DMS153 treated with DMSO at 0.1 percent for 48 hours (cell line): ENCODE results near the gene DPPA5.
A peak's percentile ranks its signal among the peaks of the same experiment; 100 is the strongest.
"Not testable (repeated sequence)": the region's sequence is repeated elsewhere in the genome, so short reads cannot be mapped to it uniquely, and the experiment has no call there.

Source experiments
- DNase-seq: peaks from one replicate; lab custom pipeline; 2025; ENCODE audit not compliant: unreplicated experiment; lab: John Stamatoyannopoulos, UW

DPPA5 gene

GRCh38 chr6:73353636-73354593 lies at the start of gene DPPA5:
DPPA5 (minus strand) TSS chr6:73354276; CDS start chr6:73354225, 51 bp downstream.
- DNase-seq, result no peak

- DNase-seq, result no peak
These were observed 46.6 kb upstream of the DPPA5 start for GRCh38 chr6:73400656-73401055.

GRCh38 chr6:73395875-73396274 lies 41.8 kb upstream of the DPPA5 start:
- no peak for DNase-seq

DNA sequence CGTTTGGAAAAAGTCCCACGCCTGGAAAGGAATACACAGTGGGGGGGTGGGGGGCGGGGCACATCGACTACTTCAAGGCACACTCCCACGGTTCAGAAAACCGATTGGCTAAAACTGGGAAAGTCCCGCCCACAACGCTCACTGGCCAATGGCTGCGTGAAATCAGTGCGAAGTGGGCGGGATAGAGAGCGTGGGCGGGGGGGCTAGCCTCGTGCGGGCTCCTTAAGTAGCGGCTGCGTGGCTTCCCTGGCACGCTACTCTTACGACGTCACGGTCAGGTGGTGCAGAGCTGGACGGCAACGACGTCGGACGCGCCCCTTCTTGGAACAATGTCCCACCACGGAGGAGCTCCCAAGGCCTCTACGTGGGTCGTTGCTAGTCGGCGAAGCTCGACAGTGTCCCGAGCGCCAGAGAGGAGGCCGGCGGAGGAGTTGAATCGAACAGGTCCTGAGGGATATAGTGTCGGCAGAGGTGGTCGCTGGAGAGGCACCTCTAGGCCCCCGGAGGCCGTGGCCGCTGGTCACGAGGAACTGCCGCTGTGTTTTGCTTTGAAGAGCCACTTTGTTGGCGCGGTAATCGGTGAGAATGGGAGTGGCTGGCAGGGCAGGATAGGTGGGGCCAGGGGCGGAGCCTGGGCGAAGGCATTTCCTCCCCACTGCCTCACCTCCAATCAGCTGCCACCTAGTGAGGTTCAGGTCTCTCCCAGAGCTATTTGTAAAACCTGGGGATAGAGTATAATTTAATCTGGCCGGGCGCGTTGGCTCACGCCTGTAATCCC lies 40.7 kb upstream of the DPPA5 start, which contains the start of gene DDX43:
Gene DDX43, plus strand, starts transcription at position 252 of the 778 bp plus-strand sequence. Its CDS starts 78 bp downstream, at position 330.
- no peak for DNase-seq

DNA sequence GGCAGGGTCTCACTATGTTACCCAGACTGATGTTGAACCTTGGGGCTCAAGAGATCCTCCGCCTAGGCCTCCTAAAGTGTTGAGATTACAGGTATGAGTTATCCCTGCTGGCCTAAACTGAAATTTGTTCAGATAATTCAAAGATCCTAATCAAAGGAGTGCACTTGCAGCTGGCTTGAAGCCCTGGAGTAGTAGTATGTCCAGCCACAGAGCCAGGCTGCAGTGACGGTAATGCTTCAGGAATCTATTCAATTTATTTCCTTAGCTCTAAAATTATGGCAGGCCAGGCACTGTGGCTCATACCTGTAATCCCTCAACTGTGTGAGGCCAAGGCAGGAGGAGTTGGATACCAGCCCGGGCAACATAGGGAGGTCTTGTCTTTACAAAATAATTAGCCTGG lies 39.2 kb upstream of the DPPA5 start:
- DNase-seq, result no peak

- not testable (repeated sequence) for DNase-seq
These were observed 38.1 kb upstream of the DPPA5 start for GRCh38 chr6:73392188-73392587.

DNA sequence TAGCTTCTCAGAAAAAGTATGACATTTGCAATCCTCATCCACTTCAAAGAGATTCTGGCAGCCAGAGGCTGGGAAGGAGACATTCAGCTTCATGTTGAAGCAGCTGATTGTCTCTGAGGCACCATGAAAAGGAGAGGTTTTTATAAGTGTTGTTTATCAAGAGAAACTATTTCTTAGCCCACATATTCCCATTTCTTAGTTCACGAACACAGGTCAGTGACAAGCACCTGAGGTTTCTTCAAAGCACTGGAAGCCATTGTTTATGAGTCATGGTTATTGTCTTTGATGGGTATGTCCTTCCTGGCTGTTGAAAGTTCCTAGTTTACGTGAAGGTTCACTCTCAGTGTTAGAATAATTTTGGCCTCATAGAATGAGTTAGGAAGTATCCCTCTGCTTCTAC lies 37.6 kb upstream of the DPPA5 start:
- DNase-seq, result no peak

GRCh38 chr6:73389854-73390253 lies 35.8 kb upstream of the DPPA5 start:
- DNase-seq, result no peak

DNA sequence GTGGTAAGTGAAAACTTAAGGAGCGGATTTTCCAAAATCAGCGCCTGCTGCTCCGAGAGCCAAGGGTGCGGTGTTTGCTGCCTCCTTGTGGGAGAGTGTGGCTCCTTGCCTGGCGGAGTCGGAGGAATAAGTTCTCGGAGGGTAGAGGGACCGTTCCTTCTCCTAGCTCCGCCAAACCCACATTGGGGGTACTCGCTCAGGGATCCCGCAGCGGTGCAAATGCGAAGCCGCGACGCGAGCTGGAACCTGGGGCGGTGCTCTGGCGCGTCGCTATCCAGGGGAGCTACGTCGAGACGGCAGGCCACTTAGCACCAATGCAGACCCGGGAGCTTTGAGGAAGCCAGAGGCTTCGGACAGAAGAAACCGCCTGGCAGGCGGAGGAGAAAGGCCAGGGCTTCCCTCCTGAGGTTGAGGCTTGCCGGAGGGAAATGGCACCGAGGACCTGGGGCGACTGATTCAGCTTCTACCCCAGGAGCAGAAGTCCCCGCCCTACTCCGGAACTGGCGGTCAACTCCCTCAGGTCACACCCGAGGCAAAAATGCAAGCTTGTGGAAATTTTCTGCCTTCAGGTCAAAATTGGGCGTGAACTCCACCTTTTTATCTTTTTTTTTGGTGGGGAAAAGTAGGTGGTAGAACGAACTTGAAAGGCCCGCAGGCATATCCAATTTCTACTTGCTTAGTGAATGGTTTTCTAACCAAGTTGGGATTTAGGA lies 34.9 kb upstream of the DPPA5 start:
- DNase-seq, result peak; percentile 28

GRCh38 chr6:73388433-73388799 lies 34.3 kb upstream of the DPPA5 start:
- no peak for DNase-seq

GRCh38 chr6:73382462-73383113 lies 28.5 kb upstream of the DPPA5 start:
- no peak for DNase-seq

- not testable (repeated sequence) for DNase-seq
These were observed 27.5 kb upstream of the DPPA5 start for GRCh38 chr6:73381531-73381930.

GRCh38 chr6:73377225-73377624 lies 23.1 kb upstream of the DPPA5 start:
- no peak for DNase-seq

- no peak for DNase-seq
These were observed 21.1 kb upstream of the DPPA5 start for GRCh38 chr6:73375216-73375615.

DNA sequence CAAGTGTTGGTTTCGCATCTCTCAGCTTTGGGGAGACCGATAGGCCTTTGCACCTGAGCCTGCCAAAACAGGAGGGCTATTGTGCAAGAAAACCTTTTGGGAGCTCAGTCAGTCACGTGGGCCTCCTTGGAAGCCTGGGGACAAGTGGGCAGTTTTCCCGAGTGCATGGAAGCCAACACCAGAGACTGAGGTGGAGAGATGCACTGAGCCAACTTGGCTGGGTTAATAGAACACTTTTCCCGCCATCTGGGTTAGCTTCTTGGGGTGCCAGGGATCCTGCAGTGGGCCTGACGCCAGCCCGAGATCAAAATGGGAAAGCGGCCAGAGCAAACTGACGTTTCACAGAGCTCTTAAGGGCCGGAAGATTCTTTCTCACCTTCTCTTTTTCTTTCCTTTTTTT lies 18.4 kb upstream of the DPPA5 start:
- DNase-seq, result no peak

DNA sequence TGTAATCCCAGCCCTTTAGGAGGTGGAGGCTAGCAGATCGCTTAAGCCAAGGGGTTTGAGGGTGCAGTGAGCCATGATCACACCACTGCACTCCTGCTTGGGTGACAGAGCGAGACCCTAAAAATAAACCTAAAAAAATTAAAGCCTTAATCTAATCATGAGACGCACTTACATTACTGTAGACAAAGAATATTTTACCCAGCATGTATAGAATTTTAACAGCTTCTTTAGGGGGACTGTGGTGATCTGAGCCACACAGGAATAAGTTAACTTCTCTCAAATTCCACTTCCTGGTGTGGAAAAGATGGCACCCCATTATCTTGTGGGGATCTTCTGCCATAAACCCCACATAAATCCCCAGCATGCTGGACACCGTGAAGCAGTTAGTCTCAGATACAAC lies 17.9 kb upstream of the DPPA5 start:
- DNase-seq, result no peak

GRCh38 chr6:73369563-73369962 lies 15.5 kb upstream of the DPPA5 start, which contains the start of gene OOEP:
OOEP (minus strand) TSS chr6:73369897; CDS start chr6:73369792, 105 bp downstream.
- no peak for DNase-seq

DNA sequence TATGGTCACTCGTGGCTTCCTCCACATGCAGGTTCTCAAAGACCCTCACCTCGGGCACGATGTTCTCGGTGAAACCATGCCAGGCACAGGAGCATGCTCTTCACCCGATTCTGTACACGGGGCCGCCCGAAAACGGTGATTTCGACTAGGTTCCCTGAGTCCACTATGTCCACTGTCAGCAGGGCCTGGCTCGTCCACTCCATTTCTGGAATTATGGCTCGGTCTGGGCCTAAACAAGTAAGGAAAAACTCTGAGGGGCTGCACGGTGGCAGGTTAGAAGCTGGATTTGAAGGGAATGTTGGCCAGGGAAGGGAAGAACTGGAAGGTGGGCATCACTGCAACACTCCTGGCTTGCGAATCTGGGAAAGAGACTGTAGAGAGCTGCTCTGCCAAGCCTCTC lies 15.1 kb upstream of the DPPA5 start:
- no peak for DNase-seq

DNA sequence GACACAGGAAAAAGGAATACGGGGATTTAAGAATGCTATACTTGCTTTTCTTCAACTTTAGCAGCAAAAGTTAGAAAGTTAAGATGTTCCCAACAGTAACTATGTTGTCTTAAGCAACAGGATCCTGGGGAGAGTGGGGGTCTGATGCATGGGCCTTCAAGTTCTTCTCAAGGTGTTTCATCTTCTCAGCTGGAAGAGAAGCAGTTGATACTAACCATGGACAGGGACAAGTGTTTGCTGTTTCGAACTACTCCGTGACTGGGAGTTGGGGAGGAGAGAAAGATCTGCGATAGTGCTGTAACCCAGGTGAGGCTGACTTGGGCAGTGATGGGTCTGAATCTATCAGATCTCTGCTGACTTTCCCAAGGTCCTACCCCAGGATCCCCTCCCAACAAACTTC lies 14.6 kb upstream of the DPPA5 start:
- DNase-seq, result no peak

- DNase-seq, result no peak
These were observed 13.8 kb upstream of the DPPA5 start for GRCh38 chr6:73367761-73368355.
